Osteocyte (in vitro differentiated cells): ENCODE measurements around the gene DICER1. TPM values are rescaled to one million over a fixed set of nuclear protein-coding genes. Genes with fewer than 3 reads are reported as not detected.
A peak's percentile ranks its signal among the peaks of the same experiment; 100 is the strongest.

Experiments
- DNase-seq: peaks from one replicate; pipeline ENCODE4 v3.0.0; 2021; ENCODE audit warnings: mixed read lengths; ENCODE audit not compliant: unreplicated experiment; ENCODE audit errors: extremely low spot score
- H3K27ac Mint-ChIP-seq: one replicate; pipeline ENCODE4 v1.8.0; 2021; ENCODE audit warnings: mild to moderate bottlenecking, mixed read lengths; ENCODE audit not compliant: unreplicated experiment
- H3K27me3 Mint-ChIP-seq: one replicate; pipeline ENCODE4 v1.8.0; 2021; ENCODE audit warnings: mixed read lengths; ENCODE audit not compliant: unreplicated experiment
- H3K36me3 Mint-ChIP-seq: one replicate; pipeline ENCODE4 v1.8.0; 2021; ENCODE audit warnings: mixed read lengths; ENCODE audit not compliant: unreplicated experiment
- H3K4me1 Mint-ChIP-seq: one replicate; pipeline ENCODE4 v1.8.0; 2021; ENCODE audit warnings: mixed read lengths; ENCODE audit not compliant: unreplicated experiment
- H3K4me3 Mint-ChIP-seq: one replicate; pipeline ENCODE4 v1.8.0; 2021; ENCODE audit warnings: mild to moderate bottlenecking, moderate library complexity, mixed read lengths; ENCODE audit not compliant: unreplicated experiment
- H3K9me3 Mint-ChIP-seq: one replicate; pipeline ENCODE4 v1.8.0; 2021; ENCODE audit warnings: mixed read lengths; ENCODE audit not compliant: unreplicated experiment
- total RNA-seq: library from RNA; stranded (reverse); gene quantifications from 2 replicates; pipeline ENCODE4 v1.2.1, GENCODE V29; 2021
- TF ChIP-seq, protein P1 (sequence below): fragments of 200-600 bp; sonication (generic); IDR thresholded peaks from 2 replicates; pipeline ENCODE4 v1.5.0; 2021; ENCODE audit warnings: antibody characterized with exemption, mild to moderate bottlenecking, moderate library complexity

Gene DICER1
- total RNA-seq, 1 donor from 2014 or later = 55.9 TPM

DNA sequence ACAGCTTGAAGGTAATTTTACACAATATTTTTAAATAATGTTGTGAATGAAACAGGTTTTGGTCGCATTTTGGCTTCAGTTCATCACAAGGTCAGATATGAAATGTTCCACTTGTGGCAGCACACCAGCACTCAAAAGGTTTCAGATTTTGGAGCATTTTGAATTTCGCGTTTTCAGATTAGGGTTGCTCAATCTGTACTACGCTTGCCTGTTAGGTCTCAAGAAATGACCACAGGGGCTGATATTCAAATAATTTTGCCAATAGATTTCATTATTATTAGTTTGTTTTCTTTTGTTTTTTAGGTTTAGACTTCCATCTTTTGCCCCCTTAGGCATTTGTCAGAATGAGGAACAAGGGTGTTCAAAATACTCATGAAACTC, 29.8 kb downstream of the DICER1 start:
- Mint-ChIP-seq H3K27ac (no peak overlapping the region), H3K4me3 (no peak overlapping the region), H3K27me3 (no peaks in the 10 kb centered on the region), H3K36me3 (peaks cover 65% of the 10 kb centered on the region), H3K4me1 (peaks cover 12% of the 10 kb centered on the region), H3K9me3 (no peaks in the 10 kb centered on the region)
- TF ChIP-seq, protein P1, sequence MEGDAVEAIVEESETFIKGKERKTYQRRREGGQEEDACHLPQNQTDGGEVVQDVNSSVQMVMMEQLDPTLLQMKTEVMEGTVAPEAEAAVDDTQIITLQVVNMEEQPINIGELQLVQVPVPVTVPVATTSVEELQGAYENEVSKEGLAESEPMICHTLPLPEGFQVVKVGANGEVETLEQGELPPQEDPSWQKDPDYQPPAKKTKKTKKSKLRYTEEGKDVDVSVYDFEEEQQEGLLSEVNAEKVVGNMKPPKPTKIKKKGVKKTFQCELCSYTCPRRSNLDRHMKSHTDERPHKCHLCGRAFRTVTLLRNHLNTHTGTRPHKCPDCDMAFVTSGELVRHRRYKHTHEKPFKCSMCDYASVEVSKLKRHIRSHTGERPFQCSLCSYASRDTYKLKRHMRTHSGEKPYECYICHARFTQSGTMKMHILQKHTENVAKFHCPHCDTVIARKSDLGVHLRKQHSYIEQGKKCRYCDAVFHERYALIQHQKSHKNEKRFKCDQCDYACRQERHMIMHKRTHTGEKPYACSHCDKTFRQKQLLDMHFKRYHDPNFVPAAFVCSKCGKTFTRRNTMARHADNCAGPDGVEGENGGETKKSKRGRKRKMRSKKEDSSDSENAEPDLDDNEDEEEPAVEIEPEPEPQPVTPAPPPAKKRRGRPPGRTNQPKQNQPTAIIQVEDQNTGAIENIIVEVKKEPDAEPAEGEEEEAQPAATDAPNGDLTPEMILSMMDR = no peak
- DNase-seq = no peak

DNA sequence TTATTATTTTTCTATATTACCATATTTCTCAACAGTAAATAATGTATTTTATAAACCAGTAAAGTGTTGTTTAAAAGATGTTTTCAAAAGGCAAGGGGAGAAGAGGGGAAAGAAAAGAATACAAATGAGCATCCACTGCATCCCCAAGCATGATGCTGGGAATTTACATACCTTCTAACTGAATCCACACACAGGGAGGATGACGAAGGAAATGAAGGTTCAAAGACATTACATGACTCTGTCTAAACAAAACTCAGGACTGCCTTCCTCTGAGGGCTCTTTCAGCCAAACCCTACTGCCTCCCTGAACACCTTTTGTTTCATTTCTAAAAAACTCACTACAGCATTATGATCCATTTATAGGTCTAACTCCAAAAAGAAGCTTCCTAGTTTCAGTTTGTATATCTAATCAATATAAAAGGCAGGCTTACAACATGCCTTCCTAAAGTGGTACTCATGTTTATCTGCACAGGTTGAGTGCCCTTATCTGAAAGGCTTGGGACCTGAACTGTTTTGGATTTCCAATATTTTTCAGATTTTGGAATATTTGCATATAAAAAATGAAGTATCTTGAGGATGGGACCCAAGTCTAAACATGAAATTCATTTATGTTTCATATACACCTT, 30.3 kb downstream of the DICER1 start:
- Mint-ChIP-seq H3K36me3 (peaks cover 62% of the 10 kb centered on the region), H3K4me3 (no peak overlapping the region), H3K27ac (no peak overlapping the region), H3K27me3 (no peaks in the 10 kb centered on the region), H3K4me1 (peaks cover 12% of the 10 kb centered on the region), H3K9me3 (no peaks in the 10 kb centered on the region)
- DNase-seq = no peak
- TF ChIP-seq, protein P1 = no peak

DNA sequence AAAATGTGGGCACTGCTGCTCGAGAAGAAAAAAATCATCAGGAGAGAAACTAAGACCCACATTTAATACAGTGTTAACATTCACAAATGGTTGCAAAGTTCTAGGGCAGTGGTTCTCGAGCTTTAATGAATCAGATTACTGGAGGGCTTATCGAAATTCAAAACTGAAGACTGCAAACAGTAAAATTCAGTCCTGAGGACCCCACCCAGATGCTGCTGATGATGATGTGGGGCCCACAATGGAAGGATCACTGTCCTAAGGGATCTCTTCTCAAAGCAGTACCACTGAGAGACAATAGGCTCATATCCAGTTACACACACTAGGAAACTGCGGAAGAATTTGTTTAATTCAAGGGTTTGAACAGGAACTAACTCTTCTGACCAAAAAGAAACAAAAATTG, 31.4 kb downstream of the DICER1 start:
- Mint-ChIP-seq H3K36me3 (peaks cover 58% of the 10 kb centered on the region), H3K27ac (no peak overlapping the region), H3K9me3 (no peaks in the 10 kb centered on the region), H3K27me3 (no peaks in the 10 kb centered on the region), H3K4me1 (peaks cover 12% of the 10 kb centered on the region), H3K4me3 (no peak overlapping the region)
- TF ChIP-seq, protein P1 = no peak
- DNase-seq = no peak

DNA sequence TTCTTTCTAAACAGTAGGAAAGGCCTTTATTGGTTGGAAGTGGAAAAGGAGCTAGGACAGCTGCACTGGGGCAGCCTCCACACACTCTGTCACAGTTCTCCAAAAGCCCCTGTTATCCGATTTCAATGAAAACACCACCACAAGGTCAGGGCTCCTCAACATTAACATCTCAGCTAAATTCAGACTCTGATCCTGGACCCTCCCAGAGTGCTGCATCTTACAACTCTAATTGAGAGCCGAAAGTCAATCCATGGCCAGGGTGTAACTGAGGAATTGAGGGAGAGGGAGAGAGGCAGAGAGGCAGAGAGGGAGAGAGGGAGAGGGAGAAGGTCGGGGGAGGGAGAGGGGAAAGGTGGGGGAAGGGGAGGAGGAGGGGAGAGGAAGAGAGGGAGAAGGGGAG, 32.1 kb downstream of the DICER1 start:
- Mint-ChIP-seq H3K9me3 (no peaks in the 10 kb centered on the region), H3K4me3 (no peak overlapping the region), H3K36me3 (peaks cover 55% of the 10 kb centered on the region), H3K27me3 (no peaks in the 10 kb centered on the region), H3K27ac (peak overlapping the region; percentile 14), H3K4me1 (peaks cover 12% of the 10 kb centered on the region)
- DNase-seq = no peak
- TF ChIP-seq, protein P1 = no peak

DNA sequence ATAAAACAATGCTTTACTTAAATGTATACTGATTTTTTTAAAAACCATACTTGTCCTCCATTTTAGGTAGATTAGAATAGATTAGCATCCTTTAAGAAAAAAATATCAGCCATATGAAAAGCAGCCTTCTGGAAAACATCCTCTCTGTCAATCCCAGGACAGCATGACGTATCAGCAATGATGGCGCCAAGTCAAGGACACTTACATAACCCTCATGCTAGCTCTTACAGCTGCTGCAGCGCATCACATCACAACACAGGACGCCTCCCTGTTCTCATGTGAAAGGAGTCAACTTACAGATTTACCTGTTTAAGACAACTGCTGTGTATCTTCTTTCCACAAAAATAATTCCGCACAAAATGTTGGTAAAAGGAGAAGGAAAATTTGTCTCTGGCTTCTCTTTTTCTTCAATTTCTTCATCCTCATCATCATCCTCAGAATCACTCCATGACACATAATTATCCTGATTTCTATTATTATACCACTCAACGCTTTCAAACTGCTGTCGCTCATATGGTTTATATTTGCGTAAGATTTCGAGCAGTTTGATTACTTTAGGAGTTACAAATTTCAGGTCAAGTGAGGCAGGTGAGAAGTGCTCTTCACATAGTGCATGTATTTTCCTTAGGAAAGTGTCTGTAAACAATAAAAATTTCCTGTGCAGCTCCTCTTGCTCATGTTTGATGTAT, 33.3 kb downstream of the DICER1 start:
- H3K4me3 Mint-ChIP-seq = no peak overlapping the region
- H3K27me3 Mint-ChIP-seq = no peaks in the 10 kb centered on the region
- no peak for DNase-seq
- H3K36me3 Mint-ChIP-seq = peaks cover 47% of the 10 kb centered on the region
- no peaks in the 10 kb centered on the region for H3K9me3 Mint-ChIP-seq
- peaks cover 19% of the 10 kb centered on the region for H3K4me1 Mint-ChIP-seq
- TF ChIP-seq, protein P1 = no peak
- H3K27ac Mint-ChIP-seq = no peak overlapping the region
